Lower lobe of right lung (tissue), 2 donors: ENCODE results near the gene KLC4. TPM values are rescaled to one million over a fixed set of nuclear protein-coding genes. Genes with fewer than 3 reads are reported as not detected.
A peak's percentile ranks its signal among the peaks of the same experiment; 100 is the strongest.

Source experiments
- ATAC-seq, 2 donors: fragments of 200-7000 bp; cut with Tn5 transposase; one replicate each; pipeline ENCODE4 v1.9.1; 2020 to 2022; ENCODE audit warnings: mild to moderate bottlenecking in 2 of 2, moderate library complexity in 2 of 2
- DNase-seq: peaks from one replicate; pipeline ENCODE4 v3.0.0-alpha.2; 2020
- H3K27ac ChIP-seq: fragments of 200-600 bp; one replicate; pipeline ENCODE4 v1.8.0; 2022
- H3K27me3 ChIP-seq: fragments of 200-600 bp; one replicate; pipeline ENCODE4 v1.8.0; 2022; ENCODE audit warnings: low read depth
- H3K36me3 ChIP-seq: fragments of 200-600 bp; one replicate; pipeline ENCODE4 v1.8.0; 2022; ENCODE audit warnings: mild to moderate bottlenecking
- H3K4me1 ChIP-seq: fragments of 200-600 bp; one replicate; pipeline ENCODE4 v1.8.0; 2022
- H3K4me3 ChIP-seq: fragments of 200-600 bp; one replicate; pipeline ENCODE4 v1.8.0; 2022; ENCODE audit warnings: mild to moderate bottlenecking
- H3K9me3 ChIP-seq: fragments of 200-600 bp; one replicate; pipeline ENCODE4 v1.8.0; 2022
- intact Hi-C: fragments of 100-400 bp; cut with DNase I; formaldehyde crosslinking; loops from one replicate; pipeline ENCODE4 v1.11.0; 2022
- total RNA-seq: library from RNA; stranded (reverse); fragmentation: NEBNext Ultra II Directional; extraction: Animal tissue kit (Norgen Biotek cat#: 25700); gene quantifications from one replicate; pipeline ENCODE4 v1.2.1, GENCODE V29; 2021
- TF ChIP-seq, protein P1 (sequence below): fragments of 200-600 bp; IDR thresholded peaks from one replicate; pipeline ENCODE4 v1.8.0; 2022; ENCODE audit warnings: antibody characterized with exemption, mild to moderate bottlenecking
- donor health status: DM: no; HTN: yes; CAD: no; lungs with severe emphysema.

KLC4 gene
- total RNA-seq, 1 donor from 2014 or later: 45.2 TPM

DNA sequence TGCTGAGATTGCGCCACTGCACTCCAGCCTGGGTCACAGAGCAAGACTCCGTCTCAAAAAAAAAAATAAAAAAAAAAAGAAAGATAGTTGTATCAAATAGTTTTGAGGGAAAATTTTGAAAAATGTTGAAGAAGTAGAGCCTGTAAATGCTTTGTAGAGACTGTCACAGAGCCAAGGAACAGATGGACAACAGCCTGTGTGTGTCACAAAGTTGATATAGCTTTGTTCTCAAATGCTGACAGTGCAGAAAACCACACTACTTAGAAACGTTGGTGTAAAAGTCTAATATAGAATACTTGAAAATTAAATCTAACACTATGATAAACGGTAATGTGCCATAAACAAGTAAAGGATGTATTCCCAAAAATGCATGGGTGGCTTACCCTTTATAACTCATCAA, 42.1 kb downstream of the KLC4 start:
- H3K36me3 ChIP-seq: no peaks in the 10 kb centered on the region
- no peak overlapping the region for H3K27ac ChIP-seq
- no peak for ATAC-seq
- intact Hi-C loops: no loop called here
- TF ChIP-seq, protein P1, sequence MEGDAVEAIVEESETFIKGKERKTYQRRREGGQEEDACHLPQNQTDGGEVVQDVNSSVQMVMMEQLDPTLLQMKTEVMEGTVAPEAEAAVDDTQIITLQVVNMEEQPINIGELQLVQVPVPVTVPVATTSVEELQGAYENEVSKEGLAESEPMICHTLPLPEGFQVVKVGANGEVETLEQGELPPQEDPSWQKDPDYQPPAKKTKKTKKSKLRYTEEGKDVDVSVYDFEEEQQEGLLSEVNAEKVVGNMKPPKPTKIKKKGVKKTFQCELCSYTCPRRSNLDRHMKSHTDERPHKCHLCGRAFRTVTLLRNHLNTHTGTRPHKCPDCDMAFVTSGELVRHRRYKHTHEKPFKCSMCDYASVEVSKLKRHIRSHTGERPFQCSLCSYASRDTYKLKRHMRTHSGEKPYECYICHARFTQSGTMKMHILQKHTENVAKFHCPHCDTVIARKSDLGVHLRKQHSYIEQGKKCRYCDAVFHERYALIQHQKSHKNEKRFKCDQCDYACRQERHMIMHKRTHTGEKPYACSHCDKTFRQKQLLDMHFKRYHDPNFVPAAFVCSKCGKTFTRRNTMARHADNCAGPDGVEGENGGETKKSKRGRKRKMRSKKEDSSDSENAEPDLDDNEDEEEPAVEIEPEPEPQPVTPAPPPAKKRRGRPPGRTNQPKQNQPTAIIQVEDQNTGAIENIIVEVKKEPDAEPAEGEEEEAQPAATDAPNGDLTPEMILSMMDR: no peak
- H3K27me3 ChIP-seq: no peaks in the 10 kb centered on the region
- no peak for DNase-seq
- H3K4me3 ChIP-seq: no peak overlapping the region
- no peaks in the 10 kb centered on the region for H3K9me3 ChIP-seq
- H3K4me1 ChIP-seq: peaks cover 9% of the 10 kb centered on the region

DNA sequence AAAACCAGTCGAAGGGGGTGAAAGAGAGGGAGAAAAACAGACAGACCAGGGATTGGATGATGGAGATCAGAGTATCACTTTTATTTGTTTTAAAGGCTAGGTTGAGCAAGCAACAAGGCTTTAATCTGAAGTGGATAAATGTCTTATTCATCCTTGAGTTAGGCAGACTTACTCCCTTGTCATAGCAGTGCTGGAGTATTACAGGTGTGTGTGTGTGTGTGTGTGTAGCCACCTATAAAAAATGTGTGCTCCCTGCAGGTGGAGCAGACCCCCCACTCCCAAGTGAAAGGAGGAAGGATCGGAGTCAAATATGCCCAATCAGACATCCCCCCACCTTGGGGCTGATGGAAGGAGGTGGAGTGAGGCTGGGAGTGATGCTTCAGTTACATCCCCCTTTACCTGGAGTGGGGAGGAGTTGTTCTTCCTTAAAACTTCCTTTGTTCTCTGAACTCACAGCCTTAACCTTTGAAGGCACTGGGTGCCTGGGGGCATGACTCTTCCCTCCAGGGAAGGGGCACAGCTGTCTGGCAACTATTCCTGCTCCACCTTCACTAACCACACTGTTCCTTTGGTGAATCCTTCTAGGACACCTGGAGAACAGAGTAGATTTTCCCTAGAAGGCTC, 43.9 kb downstream of the KLC4 start:
- no peak for ATAC-seq
- Histone ChIP-seq H3K4me1 (no peaks in the 10 kb centered on the region), H3K4me3 (no peak overlapping the region), H3K27ac (no peak overlapping the region), H3K36me3 (no peaks in the 10 kb centered on the region), H3K9me3 (no peaks in the 10 kb centered on the region), H3K27me3 (no peaks in the 10 kb centered on the region)
- TF ChIP-seq, protein P1: no peak
- no peak for DNase-seq
- intact Hi-C loops: no loop called here

DNA sequence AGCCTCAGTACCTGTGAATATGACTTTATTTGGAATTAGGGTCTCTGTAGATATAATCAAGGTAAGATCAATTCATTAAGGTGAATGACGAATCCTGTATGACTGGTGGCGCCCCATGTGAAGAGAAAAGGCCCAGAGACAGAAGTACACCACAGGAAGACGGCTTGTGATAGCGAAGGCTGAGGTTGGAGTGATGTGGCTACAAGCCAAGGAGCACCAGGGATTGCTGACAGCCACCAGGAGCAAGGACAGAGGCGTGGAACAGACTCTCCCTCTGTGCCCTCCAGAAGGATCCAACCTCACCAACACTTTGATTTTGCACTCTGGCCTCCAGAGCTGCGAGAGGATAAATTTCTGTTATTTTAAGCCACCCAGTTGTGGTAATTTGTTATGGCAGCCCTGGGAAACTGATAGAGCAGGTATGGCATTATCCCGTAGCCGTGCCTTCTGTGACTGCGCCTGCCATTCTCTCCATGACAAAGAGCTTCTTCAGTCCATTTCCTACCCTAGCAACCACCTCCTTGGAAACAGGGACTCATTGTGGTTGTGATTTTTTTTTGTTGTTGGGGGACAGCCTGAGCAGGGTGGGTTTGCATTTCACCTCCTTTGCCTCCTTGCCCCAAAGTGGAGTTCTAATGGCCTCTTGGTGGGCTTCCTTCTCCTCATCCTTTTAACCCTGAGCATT, 46.2 kb downstream of the KLC4 start:
- no peaks in the 10 kb centered on the region for H3K4me1 ChIP-seq
- H3K27me3 ChIP-seq: no peaks in the 10 kb centered on the region
- intact Hi-C loops: no loop called here
- DNase-seq (no peak), ATAC-seq (no peak)
- no peaks in the 10 kb centered on the region for H3K36me3 ChIP-seq
- H3K9me3 ChIP-seq: no peaks in the 10 kb centered on the region
- H3K27ac ChIP-seq: no peak overlapping the region
- H3K4me3 ChIP-seq: no peak overlapping the region
- TF ChIP-seq, protein P1: no peak

DNA sequence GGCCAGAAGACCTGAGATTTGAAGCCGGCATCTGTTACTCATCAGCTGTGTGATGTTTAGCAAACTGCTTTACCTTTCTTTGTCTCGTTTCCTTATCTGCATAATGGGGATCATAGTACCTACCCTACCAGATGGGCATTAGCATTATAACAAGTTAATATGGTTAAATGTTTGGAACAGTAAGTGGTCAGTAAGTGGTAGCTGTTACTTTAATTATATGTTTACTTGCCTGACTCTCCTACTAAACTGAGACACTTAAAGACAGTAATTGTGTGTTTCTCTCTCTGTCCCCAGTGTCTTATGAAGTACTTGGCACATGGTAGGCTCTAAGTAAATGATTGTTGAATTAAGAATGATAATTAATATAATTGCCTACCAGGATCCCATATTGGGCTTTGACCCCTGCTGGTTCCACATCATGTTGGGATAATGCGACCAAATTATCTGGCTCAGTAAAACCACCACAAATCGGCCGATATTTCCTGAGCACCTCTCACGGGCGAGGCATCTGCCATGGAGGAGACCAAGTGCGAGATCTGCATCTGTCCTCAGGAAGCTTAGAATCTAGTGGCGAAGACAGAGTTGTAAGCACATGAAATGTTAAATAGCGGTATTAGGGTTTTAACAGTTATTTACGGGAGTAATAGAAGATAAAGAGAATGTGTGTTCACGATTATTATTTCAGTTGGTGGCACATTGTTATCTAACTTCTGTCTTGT, 48.1 kb downstream of the KLC4 start:
- no peaks in the 10 kb centered on the region for H3K27me3 ChIP-seq
- intact Hi-C loops: no loop called here
- H3K27ac ChIP-seq: no peak overlapping the region
- H3K4me1 ChIP-seq: no peaks in the 10 kb centered on the region
- DNase-seq (no peak), ATAC-seq (no peak)
- no peaks in the 10 kb centered on the region for H3K36me3 ChIP-seq
- no peaks in the 10 kb centered on the region for H3K9me3 ChIP-seq
- no peak overlapping the region for H3K4me3 ChIP-seq
- TF ChIP-seq, protein P1: no peak

DNA sequence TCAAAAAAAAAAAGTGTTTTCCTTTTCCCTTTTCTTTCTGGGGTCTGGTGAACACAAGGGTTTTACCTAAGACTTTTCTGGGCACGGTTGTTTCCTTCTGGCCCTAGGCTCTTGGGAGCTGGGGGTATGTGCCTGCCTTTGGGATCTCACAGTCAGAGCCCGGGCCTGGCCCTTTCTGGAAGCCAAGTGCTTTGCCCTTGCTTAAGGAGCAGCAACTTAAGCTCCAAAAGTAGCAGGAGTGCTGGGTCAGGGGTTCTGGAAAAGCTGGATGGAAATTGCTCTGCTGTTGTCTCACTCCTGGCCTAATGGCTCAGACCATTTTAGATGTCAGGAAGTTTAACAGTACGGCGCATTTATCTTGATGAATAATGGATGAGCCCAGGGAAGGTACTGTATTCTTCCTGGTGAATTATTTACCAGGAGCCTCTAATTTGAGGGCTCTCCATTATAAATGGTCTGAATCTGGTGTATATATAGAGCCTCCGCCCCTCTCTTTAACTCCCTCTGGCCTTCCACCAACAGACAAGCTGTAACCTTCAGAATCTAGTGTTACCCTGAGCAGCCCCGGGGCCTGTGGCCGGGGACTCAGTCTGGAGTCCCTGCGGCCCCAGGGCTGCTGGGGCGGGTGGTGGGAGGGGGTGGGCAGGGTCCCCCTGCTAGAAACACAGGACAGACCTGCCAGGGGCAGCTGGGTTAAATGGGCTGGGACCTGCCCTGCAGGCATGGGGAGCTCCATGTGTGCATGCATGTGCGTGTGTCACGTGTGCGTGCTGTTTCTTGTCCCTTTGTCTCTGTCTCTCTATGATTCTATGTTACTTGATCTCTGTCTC, 54.2 kb downstream of the KLC4 start:
- no peaks in the 10 kb centered on the region for H3K27me3 ChIP-seq
- TF ChIP-seq, protein P1: no peak
- peak overlapping the region; percentile 64 for H3K27ac ChIP-seq
- H3K36me3 ChIP-seq: no peaks in the 10 kb centered on the region
- H3K4me1 ChIP-seq: peaks cover 41% of the 10 kb centered on the region
- H3K4me3 ChIP-seq: no peak overlapping the region
- no peaks in the 10 kb centered on the region for H3K9me3 ChIP-seq
- DNase-seq (no peak), ATAC-seq (peak; percentile 20 to 29)
- intact Hi-C loops: no loop called here
